Right forelimb (tissue), 1 donor: ENCODE measurements around the gene UBFD1.
"Not testable (repeated sequence)": the region's sequence is repeated elsewhere in the genome, so short reads cannot be mapped to it uniquely, and the experiment has no call there.

Source experiments
- DNase-seq: peaks from one replicate; pipeline ENCODE4 v3.0.0-alpha.2; 2018

Gene UBFD1

GRCh38 chr16:23570992-23571632 lies 13.6 kb downstream of the UBFD1 start:
- no peak for DNase-seq

GRCh38 chr16:23571895-23572294 lies 14.4 kb downstream of the UBFD1 start:
- DNase-seq: no peak

- DNase-seq: no peak
These were observed 14.9 kb downstream of the UBFD1 start for GRCh38 chr16:23572394-23572793.

- no peak for DNase-seq
These were observed 16.3 kb downstream of the UBFD1 start for GRCh38 chr16:23573817-23574216.

GRCh38 chr16:23575834-23576233 lies 18.3 kb downstream of the UBFD1 start:
- no peak for DNase-seq

- DNase-seq: no peak
These were observed 20.0 kb downstream of the UBFD1 start for GRCh38 chr16:23577493-23577892.

- no peak for DNase-seq
These were observed 20.7 kb downstream of the UBFD1 start for GRCh38 chr16:23578101-23578830.

GRCh38 chr16:23579371-23579770 lies 21.8 kb downstream of the UBFD1 start:
- no peak for DNase-seq

GRCh38 chr16:23580391-23580790 lies 22.9 kb downstream of the UBFD1 start:
- DNase-seq: no peak

GRCh38 chr16:23581764-23582163 lies 24.2 kb downstream of the UBFD1 start:
- no peak for DNase-seq

GRCh38 chr16:23583271-23583670 lies 25.7 kb downstream of the UBFD1 start:
- DNase-seq: not testable (repeated sequence)

GRCh38 chr16:23584186-23585076 lies 26.9 kb downstream of the UBFD1 start:
- DNase-seq: no peak

GRCh38 chr16:23587726-23588125 lies 30.2 kb downstream of the UBFD1 start:
- no peak for DNase-seq

- no peak for DNase-seq
These were observed 32.7 kb downstream of the UBFD1 start for GRCh38 chr16:23590181-23590580.

GRCh38 chr16:23594186-23594585 lies 36.7 kb downstream of the UBFD1 start:
- DNase-seq: no peak

GRCh38 chr16:23595246-23595950 lies 37.9 kb downstream of the UBFD1 start:
- DNase-seq: no peak

- DNase-seq: peak; percentile 93
These were observed 38.6 kb downstream of the UBFD1 start, which contains the start of gene NDUFAB1 for GRCh38 chr16:23595951-23596720. Gene NDUFAB1 (minus strand): TSS chr16:23596316. CDS start chr16:23596290, 26 bp downstream.

GRCh38 chr16:23597003-23597756 lies 39.7 kb downstream of the UBFD1 start:
- DNase-seq: no peak

- DNase-seq: no peak
These were observed 50.2 kb downstream of the UBFD1 start for GRCh38 chr16:23607726-23608125.

- DNase-seq: no peak
These were observed 50.7 kb downstream of the UBFD1 start for GRCh38 chr16:23608194-23608593.

GRCh38 chr16:23609929-23610328 lies 52.4 kb downstream of the UBFD1 start:
- DNase-seq: no peak
